H1 (cell line): ENCODE measurements around the gene CDNF. TPM values are rescaled to one million over a fixed set of nuclear protein-coding genes. Genes with fewer than 3 reads are reported as not detected.

Source experiments
- CTCF ChIA-PET: fragments of 300-600 bp; sonication (Branson Sonifier 250); formaldehyde crosslinking; loops from one replicate; lab custom pipeline; 2021; ENCODE audit not compliant: partially characterized antibody; lab: Charles Lee
- POLR2A ChIA-PET: fragments of 300-600 bp; sonication (Branson Sonifier 250); formaldehyde crosslinking; loops from one replicate; lab custom pipeline; 2021; ENCODE audit warnings: inconsistent platforms; ENCODE audit not compliant: partially characterized antibody; lab: Charles Lee
- DNase-seq, 2 experiments: peaks; one replicate each; pipeline versions ENCODE4 v3.0.0 to v3.0.0-alpha.2; 2010 to 2022; ENCODE audit warnings: low spot score in 2 of 2, low read depth in 1 of 2, mixed read lengths in 1 of 2
- FAIRE-seq: peaks from 2 replicates; lab custom pipeline; 2011; peaks lifted over from hg19 to GRCh38; lab: Jason Lieb, UNC
- H2AFZ ChIP-seq: 2 replicates; pipeline ENCODE4 v1.8.1; 2012; ENCODE audit warnings: low read length, inconsistent platforms
- H2AK5ac ChIP-seq: 2 replicates; pipeline ENCODE4 v1.6.1; 2013; ENCODE audit warnings: low read depth, low read length
- H2BK120ac ChIP-seq: replicated peaks from 2 replicates; pipeline ENCODE3; 2013; ENCODE audit warnings: low read depth, low read length, inconsistent platforms
- H2BK12ac ChIP-seq: 2 replicates; pipeline ENCODE4 v1.6.1; 2013; ENCODE audit warnings: low read depth, low read length
- H2BK15ac ChIP-seq: 2 replicates; pipeline ENCODE4 v1.6.1; 2013; ENCODE audit warnings: low read length
- H2BK20ac ChIP-seq: 2 replicates; pipeline ENCODE4 v1.6.1; 2013; ENCODE audit warnings: low read length
- H2BK5ac ChIP-seq: 2 replicates; pipeline ENCODE4 v1.6.1; 2013; ENCODE audit warnings: low read depth, low read length
- H3K14ac ChIP-seq: 2 replicates; pipeline ENCODE4 v1.6.1; 2013; ENCODE audit warnings: inconsistent platforms; ENCODE audit not compliant: insufficient read length
- H3K18ac ChIP-seq: 2 replicates; pipeline ENCODE4 v1.6.1; 2013; ENCODE audit warnings: low read length; ENCODE audit errors: extremely low read depth
- H3K23ac ChIP-seq: 2 replicates; pipeline ENCODE4 v1.6.1; 2013; ENCODE audit warnings: inconsistent platforms; ENCODE audit not compliant: insufficient read length
- H3K23me2 ChIP-seq: 2 replicates; pipeline ENCODE4 v1.6.1; 2013; ENCODE audit warnings: low read depth, low read length
- H3K27ac ChIP-seq: 2 replicates; pipeline ENCODE4 v1.6.1; 2011; ENCODE audit warnings: low read depth, low read length, inconsistent platforms
- H3K27me3 ChIP-seq, 4 experiments: replicated peaks in 1 of 4; 1 replicate in 1 of 4; 2 replicates in 3 of 4; pipeline versions ENCODE4 v1.6.1 to v1.8.1; 2011 to 2013; ENCODE audit warnings: low read length in 3 of 4, mild to moderate bottlenecking in 3 of 4, inconsistent platforms in 2 of 4, mixed read lengths in 2 of 4, moderate library complexity in 1 of 4; ENCODE audit not compliant: control insufficient read depth in 3 of 4, insufficient read depth in 3 of 4; ENCODE audit errors: extremely low read depth in 1 of 4
- H3K36me3 ChIP-seq, 4 experiments: 2 replicates each; pipeline versions ENCODE4 v1.6.1 to v1.8.1; 2011 to 2013; ENCODE audit warnings: mild to moderate bottlenecking in 4 of 4, low read length in 3 of 4, moderate library complexity in 2 of 4, control low read depth in 1 of 4, inconsistent platforms in 1 of 4; ENCODE audit not compliant: insufficient read depth in 4 of 4, control insufficient read depth in 2 of 4
- H3K4ac ChIP-seq: replicated peaks from 2 replicates; pipeline ENCODE3; 2013; ENCODE audit warnings: low read length, low read depth, mixed read lengths, inconsistent platforms; ENCODE audit not compliant: insufficient read length
- H3K4me1 ChIP-seq, 4 experiments: replicated peaks in 1 of 4; 1 replicate in 1 of 4; 2 replicates in 3 of 4; pipeline versions ENCODE4 v1.6.1 to v1.8.1; 2011 to 2013; ENCODE audit warnings: low read length in 3 of 4, inconsistent platforms in 2 of 4, mixed read lengths in 1 of 4; ENCODE audit not compliant: insufficient read depth in 4 of 4, control insufficient read depth in 3 of 4
- H3K4me2 ChIP-seq, 2 experiments: 2 replicates each; pipeline versions ENCODE4 v1.6.1 to v1.8.1; 2011 to 2013; ENCODE audit warnings: low read depth in 2 of 2, low read length in 2 of 2, control low read depth in 1 of 2, inconsistent platforms in 1 of 2, mild to moderate bottlenecking in 1 of 2; ENCODE audit not compliant: insufficient read depth in 1 of 2
- H3K4me3 ChIP-seq, 4 experiments: fragments of 200-600, 300-600 bp in 1 of 4; sonication (generic), shearing (Covaris generic), sonication (Bioruptor Twin) in 1 of 4; 2 replicates each; pipeline versions ENCODE4 v1.5.1 to v1.8.1; 2011 to 2016; ENCODE audit warnings: low read length in 4 of 4, low read depth in 3 of 4, control low read depth in 2 of 4, inconsistent platforms in 2 of 4, mild to moderate bottlenecking in 2 of 4, mixed read lengths in 1 of 4, moderate library complexity in 1 of 4; ENCODE audit not compliant: insufficient read depth in 2 of 4; ENCODE audit errors: extremely low read depth in 1 of 4
- H3K56ac ChIP-seq: replicated peaks from 2 replicates; pipeline ENCODE3; 2013; ENCODE audit warnings: low read depth, mild to moderate bottlenecking, mixed read lengths, low read length, inconsistent platforms; ENCODE audit not compliant: insufficient read length
- H3K79me1 ChIP-seq: 2 replicates; pipeline ENCODE4 v1.6.1; 2013; ENCODE audit warnings: low read depth, low read length, control low read depth
- H3K79me2 ChIP-seq, 2 experiments: 2 replicates each; pipeline versions ENCODE4 v1.6.1 to v1.8.1; 2012 to 2013; ENCODE audit warnings: low read length in 2 of 2, mild to moderate bottlenecking in 2 of 2, inconsistent platforms in 1 of 2; ENCODE audit not compliant: insufficient read depth in 2 of 2, control insufficient read depth in 1 of 2
- H3K9ac ChIP-seq, 4 experiments: replicated peaks in 1 of 4; 1 replicate in 1 of 4; 2 replicates in 3 of 4; pipeline versions ENCODE4 v1.6.1 to v1.8.1; 2011 to 2013; ENCODE audit warnings: low read depth in 3 of 4, low read length in 3 of 4, control low read depth in 2 of 4, mild to moderate bottlenecking in 2 of 4, moderate library complexity in 2 of 4, inconsistent platforms in 1 of 4; ENCODE audit errors: extremely low read depth in 1 of 4
- H3K9me3 ChIP-seq, 2 experiments: 2 replicates each; pipeline versions ENCODE4 v1.6.1 to v1.8.1; 2012 to 2013; ENCODE audit warnings: mild to moderate bottlenecking in 2 of 2, moderate library complexity in 2 of 2, control low read depth in 1 of 2, inconsistent platforms in 1 of 2, low read depth in 1 of 2, low read length in 1 of 2, mixed read lengths in 1 of 2; ENCODE audit not compliant: insufficient read depth in 2 of 2
- H4K20me1 ChIP-seq, 2 experiments: replicated peaks in 1 of 2; 2 replicates each; pipeline versions ENCODE3 to v1.8.1; 2011 to 2013; ENCODE audit warnings: inconsistent platforms in 2 of 2, low read length in 2 of 2, mild to moderate bottlenecking in 1 of 2; ENCODE audit not compliant: insufficient read depth in 2 of 2, control insufficient read depth in 1 of 2
- H4K5ac ChIP-seq: 2 replicates; pipeline ENCODE4 v1.6.1; 2013; ENCODE audit warnings: low read length, low read depth, mixed read lengths, inconsistent platforms; ENCODE audit not compliant: insufficient read length
- H4K8ac ChIP-seq: 2 replicates; pipeline ENCODE4 v1.8.0; 2013; ENCODE audit warnings: mild to moderate bottlenecking, moderate library complexity, low read length, inconsistent platforms; ENCODE audit not compliant: insufficient read depth; ENCODE audit errors: extremely low read depth
- H4K91ac ChIP-seq: replicated peaks from 2 replicates; pipeline ENCODE3; 2013; ENCODE audit warnings: low read length, mixed read lengths, inconsistent platforms; ENCODE audit not compliant: insufficient read length
- ASH2L ChIP-seq: fragments of 200-600, 300-600 bp; sonication (generic); IDR thresholded peaks from one replicate; pipeline ENCODE4 v1.7.1; 2017; ENCODE audit warnings: low read length
- ATF2 ChIP-seq: IDR thresholded peaks from 2 replicates; pipeline ENCODE4 v1.6.1; 2012; ENCODE audit warnings: low read length, inconsistent platforms
- EP300 ChIP-seq, 2 experiments: IDR thresholded peaks; 1 replicate in 1 of 2; 2 replicates in 1 of 2; pipeline ENCODE4 v1.6.1; 2011 to 2012; ENCODE audit warnings: low read depth in 2 of 2, low read length in 2 of 2, mild to moderate bottlenecking in 2 of 2, borderline replicate concordance in 1 of 2, inconsistent platforms in 1 of 2, moderate library complexity in 1 of 2
- GABPA ChIP-seq: IDR thresholded peaks from 2 replicates; pipeline ENCODE4 v1.6.1; 2011; ENCODE audit warnings: mild to moderate bottlenecking, low read length, moderate library complexity, borderline replicate concordance; ENCODE audit not compliant: insufficient read depth
- KDM4A ChIP-seq: IDR thresholded peaks from one replicate; pipeline ENCODE4 v1.7.1; 2012; ENCODE audit warnings: low read depth, mild to moderate bottlenecking, moderate library complexity, low read length, inconsistent platforms; ENCODE audit not compliant: severe bottlenecking
- RXRA ChIP-seq: IDR thresholded peaks from 2 replicates; pipeline ENCODE4 v1.6.1; 2011; ENCODE audit warnings: low read depth, mild to moderate bottlenecking, low read length, moderate library complexity; ENCODE audit not compliant: insufficient read depth
- SAP30 ChIP-seq: fragments of 300-600 bp; sonication (generic); IDR thresholded peaks from 2 replicates; pipeline ENCODE4 v1.7.1; 2012; ENCODE audit warnings: low read length, moderate library complexity, mild to moderate bottlenecking, inconsistent platforms; ENCODE audit not compliant: insufficient read depth, insufficient replicate concordance
- WGBS, 2 experiments: shearing (Covaris generic) in 1 of 2; methylation state at CpG; one replicate each; pipeline versions ENCODE4 v1.1.6 to v1.1.7; 2013 to 2015; ENCODE audit warnings: low lambda C conversion rate in 2 of 2, mixed read lengths in 2 of 2, inconsistent platforms in 1 of 2, low coverage in 1 of 2, missing lambda C conversion rate in 1 of 2; ENCODE audit not compliant: insufficient replicate concordance in 2 of 2, insufficient coverage in 1 of 2, insufficient read length in 1 of 2; ENCODE audit errors: extremely low coverage in 1 of 2, missing lambda C conversion rate in 1 of 2; 5-methylcytosine and 5-hydroxymethylcytosine counted together
- polyA plus RNA-seq, 7 experiments: library from polyadenylated mRNA; depleted of rRNA in 3 of 7; stranded (reverse) in 5 of 7; unstranded in 2 of 7; fragments of >200 nt in 5 of 7; fragments of 200-250 nt in 2 of 7; gene quantifications; 1 replicate in 5 of 7; 2 replicates in 1 of 7; 4 replicates in 1 of 7; pipeline versions ENCODE4 v1.2.1 to v1.2.3, GENCODE V29; 2011 to 2013; ENCODE audit warnings: missing spikeins in 2 of 7, mixed read lengths in 2 of 7
- total RNA-seq: library from RNA; stranded (reverse); fragmentation: NEBNext Ultra II Directional; extraction: Animal tissue kit (Norgen Biotek cat#: 25700); gene quantifications from 2 replicates; pipeline ENCODE4 v1.2.1, GENCODE V29; 2021

CDNF gene
- total and polyA plus RNA-seq, 2 of the 8 experiments (the other 6 are each of a cell fraction or from before 2014, with no cell fraction given), result 0.32 to 0.67 TPM

- Histone ChIP-seq H3K27ac (no peak overlapping the region), H2BK5ac (no peak overlapping the region), H3K18ac (no peak overlapping the region), H2AK5ac (no peak overlapping the region), H3K36me3 (no peaks in the 10 kb centered on the region), H2BK15ac (no peak overlapping the region), H3K4me3 (no peak overlapping the region), H3K79me2 (no peaks in the 10 kb centered on the region), H3K79me1 (no peaks in the 10 kb centered on the region), H3K9ac (no peak overlapping the region), H3K23me2 (no peaks in the 10 kb centered on the region), H3K56ac (no peak overlapping the region), H2BK120ac (no peak overlapping the region), H2BK20ac (no peak overlapping the region), H2BK12ac (no peak overlapping the region), H2AFZ (peak overlapping the region; percentile 73), H4K8ac (no peak overlapping the region), H3K4me2 (no peak overlapping the region), H4K91ac (no peak overlapping the region), H3K4ac (no peak overlapping the region), H3K14ac (no peak overlapping the region), H3K23ac (no peak overlapping the region), H4K20me1 (no peaks in the 10 kb centered on the region), H4K5ac (no peak overlapping the region), H3K4me1 (no peaks in the 10 kb centered on the region; a peak in 2 of 7 replicates), H3K9me3 (no peaks in the 10 kb centered on the region), H3K27me3 (no peaks in the 10 kb centered on the region)
- 93% methylated on average over 10 of the region's 10 CpGs; no CpG with 5 or more reads in 1 of the 2 experiments for WGBS, 2 experiments
- TF ChIP-seq SAP30, result no peak
- TF ChIP-seq KDM4A, result no peak
- TF ChIP-seq RXRA, result no peak
- TF ChIP-seq GABPA, result no peak
- TF ChIP-seq ATF2, result no peak
- TF ChIP-seq ASH2L, result no peak
- TF ChIP-seq EP300 (IDR thresholded peaks at IDR 0.05; ENCODE audit: borderline replicate concordance in 1 of 2, low read depth in 2 of 2, low read length in 2 of 2), result no peak
- ChIA-PET POLR2A (interaction anchor here (0.9 to 1.5 kb wide), 5 partner anchors 8 to 635 kb away, joined by 3 to 4 read pairs (median 3); partner anchors contain the start of genes HSPA14 and MSANTD7), CTCF (interaction anchor here (0.6 to 2.2 kb wide), 11 partner anchors 11 to 623 kb away, joined by 3 to 10 read pairs (median 3); no protein-coding TSS in a partner anchor)
- DNase-seq (no peak), FAIRE-seq (no peak)
Observed at GRCh38 chr10:14820010-14820774, 17.6 kb downstream of the CDNF start.
